ENCODE data around the gene HS2ST1.

The HS2ST1 gene

DNA sequence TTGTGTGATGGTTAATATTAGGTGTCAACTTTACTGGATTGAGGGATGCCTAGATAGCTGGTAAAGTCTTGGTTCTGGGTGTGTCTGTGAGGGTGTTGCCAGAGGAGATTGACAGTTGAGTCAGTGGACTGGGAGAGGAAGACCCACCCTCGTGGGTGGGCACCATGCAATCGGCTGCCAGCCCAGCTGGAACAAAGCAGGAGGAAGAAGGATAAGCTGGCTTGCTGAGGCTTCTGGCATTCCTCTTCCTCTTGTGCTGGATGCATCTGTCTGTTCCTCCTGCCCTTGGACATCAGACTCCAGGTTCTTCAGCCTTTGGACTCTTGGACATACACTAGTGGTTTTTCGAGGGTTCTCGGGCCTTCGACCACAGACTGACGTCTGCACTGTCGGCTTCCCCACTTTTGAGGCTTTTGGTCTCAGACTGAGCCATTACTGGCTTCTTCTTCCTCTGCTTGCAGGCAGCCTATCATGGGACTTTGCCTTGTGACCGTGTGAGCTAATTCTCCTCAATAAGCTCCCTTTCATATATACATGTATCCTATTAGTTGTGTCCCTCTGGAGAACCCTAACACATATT is 230.0 kb downstream of the HS2ST1 start:
- DNase-seq: no peak

- no peak for DNase-seq
Measured at GRCh38 chr1:87144981-87145380, 230.5 kb downstream of the HS2ST1 start.

DNA sequence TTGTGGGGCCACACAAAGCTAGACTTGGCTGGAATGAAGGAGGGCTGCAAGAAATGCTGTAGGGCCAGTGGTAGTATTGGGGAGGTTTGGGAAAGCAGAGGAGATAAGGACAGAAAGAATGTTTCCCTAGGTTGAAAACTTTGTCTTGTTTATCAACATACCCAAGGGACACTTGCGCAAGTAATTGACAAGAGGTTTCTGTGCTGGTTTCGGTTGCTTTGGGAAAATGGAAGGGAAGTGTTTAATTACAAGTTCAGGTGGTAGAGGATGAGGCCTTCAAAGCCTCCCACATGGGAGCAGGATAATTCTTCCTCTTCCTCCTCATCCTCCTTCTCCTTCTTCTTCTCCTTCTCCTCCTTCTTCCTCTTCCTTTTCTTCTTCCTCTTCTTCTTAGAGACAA is 232.1 kb downstream of the HS2ST1 start:
- DNase-seq: no peak

DNA sequence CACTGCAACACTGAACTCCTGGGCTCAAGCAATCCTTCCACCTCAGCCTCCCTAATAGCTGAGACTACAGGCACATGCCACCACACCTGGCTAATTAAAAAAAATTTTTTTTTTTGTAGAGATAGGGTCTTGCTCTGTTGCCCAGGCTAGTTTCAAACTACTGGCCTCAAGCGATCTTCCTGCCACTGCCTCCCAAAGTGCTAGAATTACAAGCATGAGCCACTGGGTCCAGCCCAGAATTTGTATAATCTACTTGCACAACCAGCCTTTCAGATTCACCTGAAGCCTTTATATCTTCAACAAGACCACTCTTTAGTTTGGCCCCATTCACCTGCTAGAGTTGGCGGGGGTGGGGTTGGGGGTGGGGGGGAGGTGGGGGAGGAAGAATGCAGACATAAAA is 232.6 kb downstream of the HS2ST1 start:
- no peak for DNase-seq

- no peak for DNase-seq
Measured at GRCh38 chr1:87147851-87148250, 233.4 kb downstream of the HS2ST1 start.

DNA sequence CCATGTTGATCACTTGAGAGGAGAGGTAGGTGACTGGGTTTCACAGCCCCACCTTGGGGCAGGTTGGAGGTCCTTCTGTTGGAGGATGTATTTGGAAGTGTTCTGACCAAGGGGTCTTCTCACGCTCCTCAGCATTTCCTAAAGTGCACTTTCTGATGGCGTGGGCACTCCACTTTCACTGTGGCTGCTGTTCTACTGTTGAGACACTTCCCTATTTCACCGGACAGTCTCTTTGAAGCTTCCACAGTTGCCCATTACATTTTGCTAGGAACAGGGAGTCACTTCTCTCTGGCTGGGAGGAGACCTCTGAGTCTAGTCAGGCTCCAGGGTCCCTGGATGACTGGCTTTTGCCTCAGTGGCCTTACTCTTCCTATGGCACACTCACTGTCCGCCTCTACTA is 234.2 kb downstream of the HS2ST1 start:
- DNase-seq: no peak

GRCh38 chr1:87149241-87150041 is 235.0 kb downstream of the HS2ST1 start:
- no peak for DNase-seq

DNA sequence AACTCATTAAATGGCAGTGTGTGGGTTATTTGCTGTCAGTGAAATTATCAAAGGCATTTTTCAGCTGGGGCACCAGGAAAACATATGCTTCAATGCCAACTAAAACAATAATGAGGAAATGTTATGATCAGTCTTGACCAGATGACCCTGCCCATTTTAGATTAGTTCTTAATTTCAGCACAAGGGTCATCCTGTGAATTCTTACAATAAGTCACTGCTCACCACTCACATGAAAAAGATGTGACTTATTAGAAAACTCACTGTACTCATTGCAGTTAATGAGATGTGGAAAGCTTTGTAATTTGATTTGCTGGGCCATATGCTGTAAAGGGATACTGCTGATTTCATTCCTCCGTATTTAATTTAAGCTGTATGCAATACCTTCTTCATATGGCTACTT is 235.7 kb downstream of the HS2ST1 start:
- no peak for DNase-seq

- DNase-seq: peak; percentile 27
Measured at GRCh38 chr1:87151500-87152421, 237.3 kb downstream of the HS2ST1 start.

DNA sequence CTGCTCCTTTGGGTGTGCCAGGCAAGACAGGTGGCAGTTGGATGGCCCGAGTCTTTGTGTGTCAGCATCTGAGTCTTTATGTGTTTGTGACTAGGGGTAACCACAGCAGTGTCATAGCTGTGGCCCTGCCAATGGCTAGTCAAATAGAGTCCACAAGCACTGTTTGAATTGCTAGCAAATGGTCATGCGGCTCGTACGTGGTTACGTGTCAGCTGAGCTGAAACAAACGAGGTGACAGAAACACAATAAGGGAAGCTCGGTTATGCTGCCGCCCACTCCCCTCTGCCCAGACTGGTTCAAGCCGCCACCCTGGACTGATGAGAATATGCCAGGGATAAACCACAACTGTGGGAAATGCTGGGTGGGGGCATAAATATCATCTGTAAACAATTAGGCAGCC is 239.9 kb downstream of the HS2ST1 start:
- no peak for DNase-seq

DNA sequence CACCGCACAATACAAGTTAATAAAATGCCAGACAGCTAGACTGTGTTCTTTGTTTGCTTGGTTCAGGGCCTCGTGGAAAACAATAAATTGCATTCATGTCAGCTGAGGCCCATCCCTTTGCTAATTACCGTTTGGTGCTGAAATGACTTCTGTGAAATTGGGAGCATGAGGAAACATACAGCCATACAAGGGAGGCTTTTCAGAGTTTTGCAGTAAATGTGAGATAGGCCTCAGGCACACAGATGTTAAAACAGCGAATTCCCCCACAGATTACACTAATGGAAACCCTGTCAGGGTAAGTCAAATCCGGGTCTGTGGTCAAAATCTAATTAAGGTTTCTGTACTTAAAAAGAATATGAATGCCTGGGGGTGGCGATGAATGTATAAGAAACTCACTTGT is 240.7 kb downstream of the HS2ST1 start:
- no peak for DNase-seq

DNA sequence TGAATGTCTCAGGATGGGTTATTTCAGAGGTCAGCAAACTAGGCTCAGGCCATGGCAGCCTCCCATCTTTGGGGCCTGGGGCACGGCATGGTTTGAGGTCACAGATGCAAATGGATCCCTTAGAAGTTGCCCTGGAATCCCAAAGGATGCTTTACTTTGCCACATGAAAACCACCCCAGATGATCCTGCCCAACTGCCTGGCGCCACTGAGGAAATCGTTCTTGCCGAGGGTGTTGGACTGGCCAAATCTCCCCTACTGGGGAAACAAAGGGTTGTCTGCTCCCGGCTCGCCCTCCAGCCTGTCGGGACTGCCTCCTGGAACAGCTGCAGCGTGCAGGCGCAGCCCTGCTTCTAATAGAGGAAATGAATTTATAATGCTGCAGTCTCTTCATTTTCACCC is 241.2 kb downstream of the HS2ST1 start:
- no peak for DNase-seq

DNA sequence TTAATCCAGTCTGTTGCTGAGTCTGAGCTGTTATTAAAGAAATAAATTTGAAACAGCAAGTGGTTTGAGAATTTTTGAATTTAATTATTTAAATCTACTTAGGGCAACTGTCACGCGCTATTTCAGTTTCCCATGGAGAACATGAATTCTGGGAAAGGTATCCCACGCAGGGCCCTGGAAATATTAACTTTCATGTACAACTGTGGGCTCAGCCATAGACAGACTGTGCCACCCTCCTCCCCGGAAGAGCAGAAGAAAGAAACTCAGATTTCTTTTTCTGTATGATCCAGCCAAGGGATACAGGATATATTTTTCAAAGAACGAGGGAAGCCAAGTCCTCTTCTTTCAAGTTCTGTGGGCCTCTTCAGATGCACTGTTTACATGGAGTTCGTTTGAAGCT is 241.7 kb downstream of the HS2ST1 start:
- DNase-seq: no peak

DNA sequence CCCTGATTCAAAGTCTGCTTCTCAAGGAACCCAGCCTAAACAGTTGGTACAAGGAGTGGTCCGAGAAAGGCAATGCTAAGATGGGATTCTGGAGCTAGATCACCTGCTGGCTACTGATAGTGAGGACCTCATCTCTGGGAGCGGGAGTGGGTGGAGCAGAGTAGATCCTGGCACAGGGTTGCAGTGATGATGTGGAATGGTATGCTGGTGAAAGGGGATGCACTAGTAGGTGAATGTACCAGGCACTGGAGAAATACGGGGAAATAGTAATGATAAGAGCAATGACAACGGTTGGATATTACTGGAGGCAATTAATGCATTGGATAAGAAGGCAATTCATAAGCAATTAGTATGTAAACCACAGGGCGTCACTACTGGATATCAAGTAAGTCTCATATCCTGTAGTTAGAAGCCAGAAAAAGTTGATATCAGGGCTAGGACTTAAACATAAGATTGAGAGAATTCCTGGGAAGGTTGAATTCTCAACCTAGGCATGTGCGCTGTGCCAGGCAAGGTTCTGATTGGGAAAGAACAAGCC is 245.0 kb downstream of the HS2ST1 start:
- no peak for DNase-seq

Data from stimulated activated CD4-positive, alpha-beta T cell treated with anti-CD3 and anti-CD28 coated beads, Interleukin-4, amount 100 ng/mL, for 24 hours (primary cell).